GM19099 (cell line): ENCODE results near the gene KRT39.
"Not testable (repeated sequence)": the region's sequence is repeated elsewhere in the genome, so short reads cannot be mapped to it uniquely, and the experiment has no call there.

Experiments used
- POLR2A ChIP-seq: IDR thresholded peaks from 3 replicates; pipeline ENCODE4 v1.6.1; 2011; ENCODE audit warnings: low read depth; ENCODE audit not compliant: insufficient read length; ENCODE audit errors: extremely low read depth

KRT39 gene

DNA sequence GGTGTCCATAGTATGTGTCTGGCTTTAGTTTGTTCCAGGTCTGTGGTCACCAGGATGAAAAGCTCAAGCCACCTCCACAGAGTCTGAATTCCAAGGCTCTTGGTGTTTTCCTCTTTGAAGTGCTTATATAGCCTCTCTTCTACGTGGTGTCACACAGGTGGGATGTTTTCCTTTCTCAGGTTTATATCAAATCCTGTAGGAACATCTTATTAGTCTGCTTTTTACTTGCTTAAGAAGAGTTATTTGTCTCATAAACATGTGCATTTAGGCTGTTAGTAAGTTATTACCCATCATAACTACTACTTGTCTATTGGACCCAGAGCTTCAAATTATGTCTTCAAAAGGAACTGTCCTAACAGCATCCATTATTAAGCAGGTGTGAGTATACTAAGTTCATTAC is at the start of gene KRT39:
KRT39 (minus strand) TSS at position 101 of the 400 bp plus-strand sequence; CDS start at position 9, 92 bp downstream.
- no peak for TF ChIP-seq POLR2A

DNA sequence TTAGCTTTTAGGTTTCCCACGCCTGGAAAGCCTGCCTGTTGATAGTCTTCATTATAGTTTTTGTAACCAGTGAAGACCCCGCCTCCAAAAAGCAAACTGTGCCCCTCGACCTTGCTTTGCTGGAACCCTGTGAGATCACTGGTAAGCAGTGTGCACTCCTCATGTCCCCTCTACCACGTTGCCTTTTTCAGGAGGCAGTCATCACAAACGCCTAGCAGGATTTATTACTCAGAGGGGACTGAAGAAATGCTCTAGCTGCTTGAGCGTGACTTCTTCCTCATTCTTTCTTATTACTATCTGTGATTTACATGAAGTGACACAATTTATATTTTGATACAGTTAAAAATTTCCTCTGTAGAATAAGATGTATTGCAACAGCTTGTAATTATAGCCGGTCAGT is 48.7 kb upstream of the KRT39 start:
- TF ChIP-seq POLR2A, result no peak

DNA sequence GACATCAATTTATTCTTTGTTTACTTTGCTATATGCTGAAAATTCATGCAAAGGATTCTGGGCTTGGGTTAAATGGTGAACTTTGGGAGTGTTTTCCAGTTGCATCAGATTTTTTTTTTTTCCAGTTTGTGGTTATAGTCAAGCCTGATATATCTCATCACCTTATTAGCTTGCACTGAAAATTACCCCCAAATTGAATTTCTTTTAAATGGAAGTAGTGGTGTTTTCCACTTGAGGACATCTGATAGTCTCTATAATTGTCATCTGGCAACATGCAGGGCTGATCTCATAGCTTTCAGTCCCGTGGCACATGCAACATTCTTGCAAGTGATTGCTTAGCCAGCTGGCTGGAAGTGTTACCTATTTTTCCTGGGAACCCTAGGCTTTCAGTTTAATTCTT is 46.9 kb upstream of the KRT39 start:
- no peak for TF ChIP-seq POLR2A

DNA sequence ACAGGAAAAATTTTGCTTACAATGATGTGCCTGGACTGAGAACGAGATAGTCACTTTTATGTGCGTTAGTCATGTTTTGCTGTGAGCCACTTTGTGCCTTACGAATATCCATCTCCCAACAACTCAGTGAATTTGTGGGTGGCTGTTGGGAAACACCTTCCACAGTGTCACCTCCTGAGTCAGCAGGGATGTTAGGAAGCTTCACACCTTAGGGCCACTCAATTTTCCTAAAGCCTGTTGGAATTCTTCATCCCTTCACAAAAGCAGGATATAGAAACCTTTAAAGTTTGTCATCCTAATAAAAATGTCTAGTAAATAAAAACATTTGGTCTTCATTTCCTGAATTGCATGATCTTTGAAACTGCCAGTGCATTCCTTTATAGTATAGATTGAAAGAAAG is 46.4 kb upstream of the KRT39 start:
- no peak for TF ChIP-seq POLR2A

DNA sequence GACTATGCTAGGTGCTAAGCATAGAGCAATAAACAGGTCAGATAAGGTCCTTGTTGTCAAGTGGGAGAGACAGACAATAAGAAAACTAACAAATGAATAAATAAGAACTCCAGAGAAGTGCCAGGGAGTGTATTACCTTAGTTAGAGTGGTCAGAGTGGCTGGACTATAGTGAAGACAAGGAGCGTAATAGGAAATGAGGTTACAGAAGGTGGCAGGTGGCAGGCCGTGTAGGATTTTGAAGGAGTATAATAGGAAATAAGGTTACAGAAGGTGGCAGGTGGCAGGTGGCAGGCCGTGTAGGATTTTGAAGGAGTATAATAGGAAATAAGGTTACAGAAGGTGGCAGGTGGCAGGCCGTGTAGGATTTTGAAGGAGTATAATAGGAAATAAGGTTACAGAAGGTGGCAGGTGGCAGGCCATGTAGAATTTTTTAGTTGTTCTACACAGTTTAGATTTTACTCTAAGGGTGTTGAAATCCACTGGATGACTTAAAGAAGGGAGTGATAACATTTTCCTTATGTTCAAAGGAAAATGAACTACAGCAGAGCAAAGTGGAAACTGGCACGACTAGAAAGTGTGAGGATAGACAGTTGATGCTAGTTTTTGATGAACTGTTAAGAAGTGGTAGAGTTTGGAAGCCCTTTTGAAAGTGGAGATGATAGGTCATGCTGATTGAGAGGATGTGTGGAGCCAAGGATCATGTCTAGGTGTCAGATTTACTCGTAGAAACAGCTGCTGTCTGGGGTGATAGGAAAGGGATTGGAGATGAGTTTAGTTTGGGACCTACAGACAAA is 45.8 kb upstream of the KRT39 start:
- no peak for TF ChIP-seq POLR2A

DNA sequence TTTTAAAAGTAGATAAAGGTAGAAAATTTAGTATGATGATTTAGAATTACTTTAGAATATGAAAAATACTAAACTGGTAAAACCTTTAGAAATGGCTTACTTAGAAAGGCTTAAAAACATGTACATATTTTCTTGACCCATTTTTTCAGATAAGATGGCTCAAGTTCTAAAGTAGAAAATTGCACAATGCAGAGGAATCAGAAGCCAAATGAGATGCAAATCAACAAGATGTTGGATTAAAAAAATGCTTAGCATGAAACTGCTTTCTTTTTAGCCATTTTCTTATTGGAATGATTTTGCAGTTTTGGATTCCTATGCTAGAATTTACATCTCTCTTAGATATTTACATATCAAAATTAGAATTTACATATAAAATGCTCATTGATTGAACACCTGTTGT is 43.7 kb upstream of the KRT39 start:
- no peak for TF ChIP-seq POLR2A

DNA sequence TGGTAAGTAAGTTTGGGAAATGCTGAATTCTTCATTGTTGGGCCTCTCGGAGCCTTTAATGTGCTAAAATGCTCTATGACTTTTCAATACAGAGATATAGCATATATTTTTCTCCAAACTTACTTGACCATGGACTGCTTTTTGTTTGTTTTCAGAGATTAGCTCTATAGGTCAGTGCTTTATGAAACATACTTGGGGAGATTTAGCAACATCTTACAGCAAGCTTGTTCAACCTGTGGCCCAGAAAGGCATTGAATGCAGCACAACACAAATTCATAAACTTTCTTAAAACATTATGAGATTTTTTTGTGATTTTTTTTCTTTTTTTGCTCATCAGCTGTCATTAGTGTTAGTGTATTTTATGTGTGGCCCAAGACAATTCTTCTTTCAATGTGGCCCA is 43.2 kb upstream of the KRT39 start:
- no peak for TF ChIP-seq POLR2A

DNA sequence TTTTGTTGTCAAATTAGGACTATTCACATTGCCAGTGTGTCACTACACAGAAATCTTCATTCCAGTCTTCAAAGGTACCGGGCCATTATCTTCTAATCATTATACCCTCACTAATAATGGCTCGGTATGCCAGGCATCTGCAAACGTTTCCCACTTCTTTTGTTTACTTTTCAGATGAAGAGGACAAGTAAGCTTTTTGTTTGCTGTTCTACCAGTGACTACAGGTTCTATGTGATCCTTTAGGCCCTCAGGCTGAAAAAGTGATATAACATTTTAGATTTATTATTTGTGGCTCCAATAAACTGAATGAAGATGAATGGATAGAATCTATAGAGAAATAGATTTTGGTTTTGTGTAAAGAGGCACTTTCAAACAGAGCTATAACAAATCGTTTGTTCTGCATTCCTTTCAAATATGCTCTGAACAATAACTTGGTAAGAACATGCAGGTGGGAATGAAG is 42.6 kb upstream of the KRT39 start:
- TF ChIP-seq POLR2A, result no peak

DNA sequence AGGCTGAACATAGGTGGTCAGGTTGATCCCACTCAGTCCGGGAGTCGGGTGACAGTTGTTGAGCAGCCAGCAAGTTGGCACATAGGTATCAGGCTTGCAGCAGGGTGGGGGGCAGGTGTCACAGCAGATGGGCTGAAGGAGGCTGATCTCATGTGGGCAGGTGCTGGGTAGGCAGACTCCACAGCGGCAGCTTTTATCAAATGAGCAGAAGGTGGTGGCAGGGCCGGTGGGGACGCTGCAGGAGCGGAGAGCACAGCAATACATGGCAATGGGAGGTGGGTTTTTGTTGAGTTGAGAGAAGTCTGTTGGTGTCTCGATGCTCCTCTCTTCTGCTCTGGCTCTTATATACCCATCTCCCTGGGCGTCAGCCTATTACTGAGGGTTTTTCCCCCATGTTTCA is 42.1 kb upstream of the KRT39 start, which contains the start of gene KRTAP3-1:
KRTAP3-1 (minus strand) TSS at position 318 of the 400 bp plus-strand sequence; CDS start at position 264, 54 bp downstream.
- TF ChIP-seq POLR2A, result no peak

DNA sequence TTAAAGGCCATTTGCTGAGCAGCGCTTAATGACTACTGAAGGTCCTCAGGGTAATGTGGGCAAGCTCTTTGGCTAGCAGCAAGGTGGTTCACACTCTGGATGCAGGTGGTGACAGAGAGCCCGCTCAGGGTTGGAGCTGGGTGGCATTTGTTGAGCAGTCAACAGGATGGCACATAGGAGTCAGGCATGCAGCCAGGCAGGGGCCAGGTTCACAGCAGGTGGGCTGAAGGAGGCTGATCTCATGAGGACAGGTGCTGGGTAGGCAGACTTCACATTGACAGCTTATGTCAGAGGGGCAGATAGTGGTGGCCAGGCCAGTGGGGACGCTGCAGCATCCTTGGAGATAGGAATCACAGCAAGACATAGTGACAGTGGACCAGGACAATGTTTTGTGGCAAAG is 37.6 kb upstream of the KRT39 start:
- TF ChIP-seq POLR2A, result no peak

DNA sequence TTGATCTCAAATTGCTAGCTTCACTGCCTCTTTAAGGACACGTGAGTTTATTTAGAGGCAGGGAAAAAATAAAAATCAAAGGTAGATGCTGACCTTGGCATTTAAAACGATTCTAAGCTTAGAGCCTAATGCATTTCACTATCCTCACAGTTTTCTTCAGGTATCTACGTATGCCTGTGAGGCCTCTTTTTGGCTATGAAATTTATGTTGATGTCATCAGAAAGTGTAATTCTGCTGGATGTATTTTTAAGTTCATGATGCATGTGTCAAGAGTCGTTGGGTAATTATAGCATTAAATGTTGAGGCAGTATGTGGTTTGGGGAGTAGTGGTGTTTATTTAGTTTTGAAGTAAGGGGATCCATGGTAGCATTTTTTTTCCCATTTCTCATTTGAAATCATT is 37.2 kb upstream of the KRT39 start:
- no peak for TF ChIP-seq POLR2A

DNA sequence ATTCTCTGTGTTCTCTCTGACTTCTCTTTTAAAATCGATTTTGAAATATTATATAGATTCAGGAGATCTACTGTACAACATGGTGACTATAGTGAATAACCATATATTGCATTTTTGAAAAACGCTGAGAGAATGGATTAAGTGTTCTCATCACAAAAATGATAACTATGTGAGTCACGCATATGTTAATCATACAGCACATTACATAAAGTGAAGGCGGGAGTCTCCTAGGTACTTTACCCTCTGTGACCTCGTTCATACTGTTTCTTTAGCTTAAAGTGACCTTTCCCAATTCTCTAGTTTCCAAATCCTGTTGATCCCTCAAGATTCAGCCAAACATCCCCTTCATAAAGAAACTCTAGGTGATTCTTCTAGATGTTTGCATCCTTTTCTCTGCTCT is 36.1 kb upstream of the KRT39 start:
- no peak for TF ChIP-seq POLR2A

DNA sequence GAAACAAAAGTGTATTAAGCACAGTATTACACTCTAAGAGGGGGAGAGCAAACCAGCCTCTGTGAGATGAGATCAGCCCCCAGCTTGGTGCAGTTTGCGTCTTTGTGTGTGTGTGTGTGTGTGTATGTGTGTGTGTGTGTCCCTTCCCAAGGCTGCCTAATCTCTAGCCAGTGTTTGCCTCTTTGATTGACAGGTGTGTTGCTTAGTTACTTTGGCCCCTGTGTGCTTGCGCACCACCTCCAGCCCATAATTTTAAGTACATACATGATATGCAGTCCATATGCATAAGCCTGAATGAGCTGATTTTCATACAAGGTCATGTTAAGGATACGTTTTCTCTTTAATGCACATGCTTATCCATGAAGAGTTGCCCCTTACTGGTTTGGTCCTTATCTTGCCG is 35.0 kb upstream of the KRT39 start:
- no peak for TF ChIP-seq POLR2A

DNA sequence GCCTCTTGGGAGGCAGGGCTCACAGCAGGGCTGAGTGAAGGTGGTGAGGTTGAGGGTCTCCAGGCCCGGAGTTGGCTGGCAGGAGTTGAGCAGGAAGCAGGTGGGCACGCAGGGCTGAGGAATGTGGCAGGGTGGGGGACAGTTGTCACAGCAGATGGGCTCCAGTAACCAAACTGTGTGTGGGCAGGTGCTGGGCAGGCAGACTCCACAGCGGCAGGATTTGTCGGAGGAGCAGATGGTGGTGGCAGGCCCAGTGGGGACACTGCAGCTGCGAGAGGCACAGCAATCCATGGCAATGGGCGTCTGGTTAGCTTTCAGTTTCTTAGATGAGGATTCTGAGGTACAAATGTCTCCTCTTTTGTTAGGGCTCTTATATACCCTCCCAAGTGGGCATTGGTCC is 32.8 kb upstream of the KRT39 start, which contains the start of gene KRTAP3-2:
KRTAP3-2 (minus strand) TSS at position 344 of the 400 bp plus-strand sequence; CDS start at position 291, 53 bp downstream.
- not testable (repeated sequence) for TF ChIP-seq POLR2A

DNA sequence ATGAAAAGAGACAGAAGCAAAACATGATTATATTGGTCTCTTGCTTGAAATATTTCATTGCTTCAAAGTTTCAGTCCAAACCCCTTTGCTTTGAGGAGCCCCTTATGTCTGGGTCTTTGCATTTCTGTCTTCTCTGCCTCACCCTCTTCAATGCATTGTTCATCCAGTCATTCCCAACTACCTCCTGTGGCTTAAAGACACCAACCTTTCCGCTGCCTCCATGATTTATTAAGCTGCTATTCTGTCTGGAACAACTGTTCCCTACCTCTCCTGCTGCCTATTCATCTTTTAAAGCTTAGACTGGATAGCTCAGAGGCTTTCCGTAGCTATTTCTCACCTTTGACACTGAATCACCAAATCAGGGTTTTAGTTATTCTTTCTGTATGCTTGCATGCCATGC is 30.6 kb upstream of the KRT39 start:
- TF ChIP-seq POLR2A, result no peak

DNA sequence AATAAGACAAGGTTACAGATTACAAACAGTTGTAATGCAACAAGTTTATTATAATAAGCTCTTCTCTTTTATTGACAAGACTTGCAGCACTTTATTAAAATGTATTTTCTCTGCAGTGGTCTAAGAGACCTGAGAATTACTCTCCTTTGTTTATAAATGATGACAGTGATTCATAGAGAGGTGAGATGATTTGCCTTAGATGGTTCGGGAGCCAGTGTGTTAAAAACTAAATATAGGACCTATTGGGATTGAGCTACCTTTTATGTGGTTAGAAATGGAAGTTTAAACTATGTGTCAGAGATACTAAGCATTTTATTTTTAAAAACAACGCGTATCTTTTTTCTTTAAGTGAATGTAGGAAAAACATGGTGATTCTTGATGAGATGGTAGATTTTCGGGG is 30.1 kb upstream of the KRT39 start:
- TF ChIP-seq POLR2A, result no peak
